PC-9 (cell line): Measurements from ENCODE around the gene CTBP2. TPM values are rescaled to one million over a fixed set of nuclear protein-coding genes. Genes with fewer than 3 reads are reported as not detected.

Experiments used
- BruUV-seq: library from RNA; stranded (reverse); fragments of 400-500 nt; replicated peaks from 2 replicates; lab custom pipeline; 2021; lab: Mats Ljungman, UMichigan
- CTCF ChIA-PET: fragments of 300-600 bp; sonication (Branson Sonifier 250); formaldehyde crosslinking; loops from one replicate; lab custom pipeline; 2022; ENCODE audit warnings: antibody characterized with exemption; lab: Charles Lee
- POLR2A ChIA-PET: fragments of 300-600 bp; sonication (Branson Sonifier 250); formaldehyde crosslinking; loops from one replicate; lab custom pipeline; 2022; ENCODE audit warnings: antibody characterized with exemption; ENCODE audit not compliant: unreplicated experiment; lab: Charles Lee
- DNase-seq, 2 experiments: peaks; one replicate each; pipeline versions ENCODE4 v3.0.0 to v3.0.0-alpha.2; 2015 to 2022; ENCODE audit warnings: mixed read lengths in 1 of 2
- H2AFZ ChIP-seq: fragments of 200-600 bp; sonication (generic); 2 replicates; pipeline ENCODE4 v1.8.1; 2017; ENCODE audit warnings: antibody characterized with exemption
- H3F3A ChIP-seq: fragments of 200-600 bp; sonication (generic); 2 replicates; pipeline ENCODE4 v1.8.1; 2017; ENCODE audit warnings: antibody characterized with exemption, mild to moderate bottlenecking, low read depth; ENCODE audit not compliant: insufficient read depth
- H3K27ac ChIP-seq: fragments of 200-600 bp; sonication (generic); 2 replicates; pipeline ENCODE4 v1.6.1; 2016; ENCODE audit warnings: mixed run types
- H3K27me3 ChIP-seq: fragments of 200-600 bp; sonication (generic); 2 replicates; pipeline ENCODE4 v1.6.1; 2016; ENCODE audit warnings: low read depth, mixed run types; ENCODE audit not compliant: insufficient read depth
- H3K36me3 ChIP-seq: fragments of 200-600 bp; sonication (generic); 2 replicates; pipeline ENCODE4 v1.6.1; 2016; ENCODE audit warnings: low read depth, mixed run types
- H3K4me1 ChIP-seq: fragments of 200-600 bp; sonication (generic); replicated peaks from 2 replicates; pipeline ENCODE4 v1.6.1; 2016; ENCODE audit warnings: mixed run types; ENCODE audit not compliant: insufficient read depth
- H3K4me2 ChIP-seq: fragments of 200-600 bp; sonication (generic); 2 replicates; pipeline ENCODE4 v1.6.1; 2017; ENCODE audit warnings: mixed run types
- H3K4me3 ChIP-seq: fragments of 200-600 bp; sonication (generic); 2 replicates; pipeline ENCODE4 v1.6.1; 2016; ENCODE audit warnings: mixed run types
- H3K79me2 ChIP-seq: fragments of 200-600 bp; sonication (generic); 2 replicates; pipeline ENCODE4 v1.6.1; 2017; ENCODE audit warnings: low read depth, mixed run types
- H3K9me2 ChIP-seq: fragments of 200-600 bp; sonication (generic); 2 replicates; pipeline ENCODE4 v1.8.1; 2017; ENCODE audit warnings: mild to moderate bottlenecking; ENCODE audit not compliant: insufficient read depth
- H3K9me3 ChIP-seq: fragments of 200-600 bp; sonication (generic); 2 replicates; pipeline ENCODE4 v1.8.1; 2016; ENCODE audit warnings: low read depth; ENCODE audit not compliant: insufficient read depth
- H4K20me1 ChIP-seq: fragments of 200-600 bp; sonication (generic); 2 replicates; pipeline ENCODE4 v1.8.1; 2017; ENCODE audit not compliant: insufficient read depth
- CTCF ChIP-seq: fragments of 200-600 bp; sonication (generic); conservative IDR thresholded peaks from 2 replicates; pipeline ENCODE4 v1.6.1; 2017; ENCODE audit warnings: mixed run types, antibody characterized with exemption, mild to moderate bottlenecking, moderate library complexity
- EZH2 ChIP-seq: fragments of 200-600 bp; sonication (generic); IDR thresholded peaks from 2 replicates; pipeline ENCODE4 v1.8.0; 2017; ENCODE audit warnings: antibody characterized with exemption, low read depth
- intact Hi-C: fragments of 100-400 bp; cut with micrococcal nuclease; formaldehyde crosslinking; loops from one replicate; pipeline ENCODE4 v1.10.0; 2022; ENCODE audit not compliant: unreplicated experiment
- total RNA-seq: library from RNA; stranded (reverse); gene quantifications from 2 replicates; pipeline ENCODE4 v1.2.3, GENCODE V29; 2021

Gene CTBP2
- total RNA-seq, 1 experiment from 2014 or later, result 60.5 TPM

- ChIA-PET POLR2A (no interaction called here), CTCF (interaction anchor here (0.7 kb wide), 1 partner anchor 110 kb away, joined by 14 read pairs; no protein-coding TSS in a partner anchor)
- Histone ChIP-seq H3K9me3 (no peaks in the 10 kb centered on the region), H3K27me3 (no peaks in the 10 kb centered on the region), H2AFZ (no peak overlapping the region), H3K27ac (no peak overlapping the region), H3K9me2 (no peaks in the 10 kb centered on the region), H4K20me1 (peaks cover 29% of the 10 kb centered on the region), H3K4me1 (no peaks in the 10 kb centered on the region), H3K79me2 (peaks cover 72% of the 10 kb centered on the region), H3K4me2 (no peak overlapping the region), H3F3A (no peaks in the 10 kb centered on the region), H3K36me3 (peaks cover 9% of the 10 kb centered on the region; the same call in 1 of the 2 replicates), H3K4me3 (no peak overlapping the region)
- BruUV-seq, result no TSS peak
- DNase-seq, result no peak
- TF ChIP-seq EZH2, result no peak
- TF ChIP-seq CTCF, result no peak
- intact Hi-C loops, result no loop called here
Observed at GRCh38 chr10:125091891-125092290, 68.5 kb downstream of the CTBP2 start.

- Histone ChIP-seq H3K4me1 (no peaks in the 10 kb centered on the region), H3K9me2 (no peaks in the 10 kb centered on the region), H3K9me3 (no peaks in the 10 kb centered on the region), H3K36me3 (peaks cover 9% of the 10 kb centered on the region; the same call in 1 of the 2 replicates), H3K27ac (no peak overlapping the region), H2AFZ (no peak overlapping the region), H3F3A (no peaks in the 10 kb centered on the region), H4K20me1 (peaks cover 28% of the 10 kb centered on the region), H3K4me2 (no peak overlapping the region), H3K79me2 (peaks cover 57% of the 10 kb centered on the region), H3K4me3 (no peak overlapping the region), H3K27me3 (no peaks in the 10 kb centered on the region)
- ChIA-PET POLR2A (no interaction called here), CTCF (interaction anchor here (0.5 kb wide), 1 partner anchor 23 kb away, joined by 4 read pairs; no protein-coding TSS in a partner anchor)
- intact Hi-C loops, result no loop called here
- TF ChIP-seq CTCF, result no peak
- TF ChIP-seq EZH2, result no peak
- DNase-seq, result no peak
- no TSS peak for BruUV-seq
Observed at GRCh38 chr10:125089469-125089868, 70.9 kb downstream of the CTBP2 start.

- Histone ChIP-seq H3F3A (no peaks in the 10 kb centered on the region), H3K9me2 (no peaks in the 10 kb centered on the region), H3K4me1 (no peaks in the 10 kb centered on the region), H4K20me1 (peaks cover 30% of the 10 kb centered on the region), H3K27ac (no peak overlapping the region), H3K36me3 (peaks cover 9% of the 10 kb centered on the region; the same call in 1 of the 2 replicates), H3K4me2 (no peak overlapping the region), H3K4me3 (no peak overlapping the region), H2AFZ (no peak overlapping the region), H3K9me3 (no peaks in the 10 kb centered on the region), H3K79me2 (peaks cover 53% of the 10 kb centered on the region), H3K27me3 (no peaks in the 10 kb centered on the region)
- BruUV-seq, result no TSS peak
- TF ChIP-seq EZH2 (no peak), CTCF (no peak)
- ChIA-PET CTCF (no interaction called here), POLR2A (no interaction called here)
- no peak for DNase-seq
- intact Hi-C loops, result no loop called here
Observed at GRCh38 chr10:125087897-125088215, 72.5 kb downstream of the CTBP2 start.
